Anterior cingulate cortex (tissue), 58 donors: ENCODE measurements around the gene HRH1.

Experiments
- DNase-seq, 58 donors: peaks; one replicate each; lab custom pipeline; 2025; lab: John Stamatoyannopoulos, UW

The HRH1 gene

GRCh38 chr3:11306817-11307589 lies 152.7 kb downstream of the HRH1 start:
- DNase-seq: peak in 17 of 58 donors; percentile 4 to 54 (median 10)

GRCh38 chr3:11307830-11308432 lies 153.6 kb downstream of the HRH1 start:
- DNase-seq: no peak

DNA sequence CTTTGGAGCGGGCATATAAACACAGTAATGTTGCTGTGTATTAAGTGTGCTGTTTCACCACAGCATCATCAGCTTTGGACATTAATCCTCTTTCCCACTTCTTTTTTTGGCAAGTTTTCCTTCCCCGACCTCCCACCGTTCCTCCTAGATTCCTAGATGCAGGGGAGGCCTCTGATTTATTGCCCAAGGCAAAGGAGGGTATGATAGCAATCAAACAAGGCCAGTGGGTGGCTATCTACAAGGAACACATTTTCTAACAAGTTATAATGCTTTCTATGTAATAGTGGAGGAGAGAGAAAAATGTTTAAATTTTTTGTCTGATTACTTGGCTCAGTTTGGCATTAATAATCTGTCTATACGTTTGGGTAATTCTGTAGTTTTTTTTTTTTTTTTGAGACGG lies 156.0 kb downstream of the HRH1 start:
- no peak for DNase-seq

- DNase-seq: no peak
Observed at GRCh38 chr3:11312166-11312565, 157.9 kb downstream of the HRH1 start.
